PFSK-1 (cell line): ENCODE results near the gene SEMA3C.

Source experiments
- FOXP2 ChIP-seq: optimal IDR thresholded peaks from 2 replicates; pipeline ENCODE3; 2011; ENCODE audit warnings: borderline replicate concordance, control low read depth, inconsistent platforms; ENCODE audit not compliant: insufficient read depth; ENCODE audit errors: extremely low read length, extremely low read depth
- POLR2AphosphoS5 ChIP-seq: IDR thresholded peaks from 2 replicates; pipeline ENCODE4 v1.6.1; 2012; ENCODE audit warnings: low read depth, mild to moderate bottlenecking, control low read depth, low read length, moderate library complexity
- REST ChIP-seq, 2 experiments: IDR thresholded peaks; 2 replicates each; pipeline versions ENCODE4 v1.6.1 to v1.8.0; 2011 to 2012; ENCODE audit warnings: low read depth in 2 of 2, low read length in 2 of 2, control low read depth in 1 of 2, inconsistent platforms in 1 of 2, mild to moderate bottlenecking in 1 of 2, moderate library complexity in 1 of 2; ENCODE audit not compliant: insufficient read depth in 1 of 2
- SIN3A ChIP-seq: IDR thresholded peaks from 2 replicates; pipeline ENCODE4 v1.6.1; 2012; ENCODE audit warnings: mild to moderate bottlenecking, low read length, moderate library complexity, borderline replicate concordance; ENCODE audit not compliant: insufficient read depth
- TAF1 ChIP-seq: IDR thresholded peaks from 2 replicates; pipeline ENCODE4 v1.6.1; 2012; ENCODE audit warnings: low read length, control low read depth, borderline replicate concordance; ENCODE audit not compliant: insufficient read depth

The SEMA3C gene

GRCh38 chr7:80960244-80960795, 41.5 kb upstream of the SEMA3C start:
- TF ChIP-seq REST (IDR thresholded peaks at IDR 0.05; ENCODE audit: insufficient read depth in 1 of 2, low read depth in 2 of 2, low read length in 2 of 2) (no peak), TAF1 (no peak)

DNA sequence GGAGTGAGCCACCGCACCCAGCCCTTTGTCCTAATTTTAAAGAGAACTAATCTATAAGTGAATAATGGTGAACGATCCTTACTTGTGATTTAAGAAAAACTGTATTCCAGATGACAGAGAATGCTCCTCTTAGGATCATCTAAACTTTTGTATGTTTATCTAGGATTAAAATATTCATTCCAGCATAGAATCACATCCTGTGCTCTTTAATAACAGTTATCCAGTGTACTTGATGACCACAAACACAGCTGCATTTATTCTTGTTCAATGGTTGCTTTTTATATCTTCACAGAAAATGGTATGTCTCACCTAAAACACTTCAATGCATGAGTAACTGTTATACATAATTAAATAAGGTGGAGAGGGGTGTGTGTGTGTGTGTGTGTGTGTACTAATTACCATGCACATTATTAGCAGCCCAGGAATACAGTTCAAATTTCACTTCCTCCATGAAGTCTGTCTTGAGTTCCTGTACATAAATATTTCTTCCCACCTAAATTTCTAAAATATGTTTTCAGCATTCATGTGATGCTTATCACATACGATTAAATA, 38.5 kb upstream of the SEMA3C start:
- TF ChIP-seq REST (IDR thresholded peaks at IDR 0.05; ENCODE audit: insufficient read depth in 1 of 2, low read depth in 2 of 2, low read length in 2 of 2) (no peak), TAF1 (no peak), SIN3A (no peak), POLR2AphosphoS5 (no peak), FOXP2 (no peak)

GRCh38 chr7:80954191-80954590, 35.3 kb upstream of the SEMA3C start:
- no peak for TF ChIP-seq SIN3A
- no peak for TF ChIP-seq FOXP2
- no peak for TF ChIP-seq TAF1
- TF ChIP-seq POLR2AphosphoS5: no peak
- no peak for TF ChIP-seq REST (IDR thresholded peaks at IDR 0.05; ENCODE audit: insufficient read depth in 1 of 2, low read depth in 2 of 2, low read length in 2 of 2)

- TF ChIP-seq SIN3A (no peak), FOXP2 (no peak), REST (IDR thresholded peaks at IDR 0.05; ENCODE audit: insufficient read depth in 1 of 2, low read depth in 2 of 2, low read length in 2 of 2) (no peak), POLR2AphosphoS5 (no peak), TAF1 (no peak)
Observed at GRCh38 chr7:80950550-80950967, 31.7 kb upstream of the SEMA3C start.

- no peak for TF ChIP-seq FOXP2
- TF ChIP-seq SIN3A: no peak
- TF ChIP-seq TAF1: no peak
- TF ChIP-seq REST (IDR thresholded peaks at IDR 0.05; ENCODE audit: insufficient read depth in 1 of 2, low read depth in 2 of 2, low read length in 2 of 2): no peak
- no peak for TF ChIP-seq POLR2AphosphoS5
Observed at GRCh38 chr7:80949449-80949848, 30.6 kb upstream of the SEMA3C start.
